A673 (cell line): ENCODE measurements around the gene KCNIP4. TPM values are rescaled to one million over a fixed set of nuclear protein-coding genes. Genes with fewer than 3 reads are reported as not detected.

ENCODE experiments used
- BruUV-seq: library from RNA; stranded (reverse); fragments of 400-500 nt; replicated peaks from 2 replicates; lab custom pipeline; 2021; lab: Mats Ljungman, UMichigan
- CTCF ChIA-PET: fragments of 300-600 bp; sonication (Branson Sonifier 250); formaldehyde crosslinking; loops from one replicate; lab custom pipeline; 2022; ENCODE audit warnings: antibody characterized with exemption; lab: Charles Lee
- POLR2A ChIA-PET: fragments of 300-600 bp; sonication (Branson Sonifier 250); formaldehyde crosslinking; loops from one replicate; lab custom pipeline; 2022; ENCODE audit warnings: antibody characterized with exemption; ENCODE audit not compliant: low non-redundant PET; lab: Charles Lee
- DNase-seq: peaks from one replicate; pipeline ENCODE4 v3.0.0-alpha.2; 2015; ENCODE audit warnings: low spot score
- H3K27ac ChIP-seq: fragments of 200-600 bp; sonication (generic); 2 replicates; pipeline ENCODE4 v1.5.1; 2016; ENCODE audit warnings: mixed run types, low read depth, mild to moderate bottlenecking, mixed read lengths, antibody characterized with exemption, low read length; ENCODE audit not compliant: poor library complexity, severe bottlenecking
- H3K27me3 ChIP-seq: fragments of 200-600 bp; sonication (generic); replicated peaks from 2 replicates; pipeline ENCODE4 v1.6.1; 2017; ENCODE audit warnings: mixed run types, low read depth, mild to moderate bottlenecking, mixed read lengths, antibody characterized with exemption, low read length; ENCODE audit not compliant: insufficient read depth, poor library complexity
- H3K36me3 ChIP-seq: fragments of 200-600 bp; sonication (generic); 2 replicates; pipeline ENCODE4 v1.6.1; 2016; ENCODE audit warnings: mixed run types, mild to moderate bottlenecking, mixed read lengths, antibody characterized with exemption, low read length; ENCODE audit not compliant: insufficient read depth, poor library complexity, severe bottlenecking
- H3K4me1 ChIP-seq: fragments of 200-600 bp; sonication (generic); 2 replicates; pipeline ENCODE4 v1.6.1; 2017; ENCODE audit warnings: mixed run types, mild to moderate bottlenecking, mixed read lengths, antibody characterized with exemption, low read length; ENCODE audit not compliant: insufficient read depth, poor library complexity, severe bottlenecking
- H3K4me3 ChIP-seq: fragments of 200-600 bp; sonication (generic); 2 replicates; pipeline ENCODE4 v1.5.1; 2016; ENCODE audit warnings: low read depth, mixed run types, mild to moderate bottlenecking, mixed read lengths, low read length; ENCODE audit not compliant: poor library complexity, severe bottlenecking
- H3K9me3 ChIP-seq: fragments of 200-600 bp; sonication (generic); 2 replicates; pipeline ENCODE4 v1.6.1; 2016; ENCODE audit warnings: mixed run types, low read depth, mild to moderate bottlenecking, mixed read lengths, antibody characterized with exemption, low read length; ENCODE audit not compliant: poor library complexity, severe bottlenecking
- EZH2 ChIP-seq: fragments of 200-600 bp; sonication (generic); IDR thresholded peaks from 2 replicates; pipeline ENCODE4 v1.6.1; 2017; ENCODE audit warnings: borderline replicate concordance, low read depth, mild to moderate bottlenecking, mixed read lengths, antibody characterized with exemption, low read length; ENCODE audit not compliant: poor library complexity, severe bottlenecking
- intact Hi-C: fragments of 100-400 bp; cut with micrococcal nuclease; formaldehyde crosslinking; loops from one replicate; pipeline ENCODE4 v1.10.0; 2022; ENCODE audit not compliant: unreplicated experiment
- total RNA-seq: library from RNA; stranded (reverse); gene quantifications from 2 replicates; pipeline ENCODE4 v1.2.3, GENCODE V29; 2021
- TF ChIP-seq, protein P1 (sequence below): fragments of 300-800, 200-600 bp; sonication (generic); conservative IDR thresholded peaks from 2 replicates; pipeline ENCODE4 v1.5.1; 2017; ENCODE audit warnings: low read depth, mild to moderate bottlenecking, antibody characterized with exemption, low read length, moderate library complexity, mixed read lengths

The KCNIP4 gene
- total RNA-seq, 1 experiment from 2014 or later = not detected

DNA sequence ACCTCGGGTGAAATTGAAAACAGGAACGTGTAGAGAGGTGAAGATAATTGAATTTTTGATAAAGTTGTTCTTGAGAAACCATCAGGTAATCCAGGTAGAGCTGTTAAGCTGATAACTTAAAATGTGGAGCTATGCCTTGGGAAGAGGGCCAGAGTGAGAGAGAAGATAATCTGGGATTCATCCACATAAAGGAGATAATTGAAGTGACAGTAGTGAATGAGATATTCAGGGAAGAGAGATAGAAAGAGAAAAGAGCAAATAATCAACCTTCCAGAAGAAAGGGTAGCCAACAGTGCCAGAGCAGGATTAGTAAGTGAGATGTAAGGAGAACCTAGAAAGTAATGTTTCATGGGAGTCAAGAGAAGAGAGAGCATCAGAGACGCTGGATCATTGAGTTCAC is 950.7 kb downstream of the KCNIP4 start:
- no peaks in the 10 kb centered on the region for H3K9me3 ChIP-seq
- no peaks in the 10 kb centered on the region for H3K36me3 ChIP-seq
- DNase-seq = no peak
- POLR2A ChIA-PET = no interaction called here
- no peaks in the 10 kb centered on the region for H3K27me3 ChIP-seq
- intact Hi-C loops = no loop called here
- H3K4me1 ChIP-seq = no peaks in the 10 kb centered on the region
- CTCF ChIA-PET = no interaction called here
- no peak overlapping the region for H3K4me3 ChIP-seq
- BruUV-seq = no TSS peak
- TF ChIP-seq EZH2 = no peak
- TF ChIP-seq, protein P1, sequence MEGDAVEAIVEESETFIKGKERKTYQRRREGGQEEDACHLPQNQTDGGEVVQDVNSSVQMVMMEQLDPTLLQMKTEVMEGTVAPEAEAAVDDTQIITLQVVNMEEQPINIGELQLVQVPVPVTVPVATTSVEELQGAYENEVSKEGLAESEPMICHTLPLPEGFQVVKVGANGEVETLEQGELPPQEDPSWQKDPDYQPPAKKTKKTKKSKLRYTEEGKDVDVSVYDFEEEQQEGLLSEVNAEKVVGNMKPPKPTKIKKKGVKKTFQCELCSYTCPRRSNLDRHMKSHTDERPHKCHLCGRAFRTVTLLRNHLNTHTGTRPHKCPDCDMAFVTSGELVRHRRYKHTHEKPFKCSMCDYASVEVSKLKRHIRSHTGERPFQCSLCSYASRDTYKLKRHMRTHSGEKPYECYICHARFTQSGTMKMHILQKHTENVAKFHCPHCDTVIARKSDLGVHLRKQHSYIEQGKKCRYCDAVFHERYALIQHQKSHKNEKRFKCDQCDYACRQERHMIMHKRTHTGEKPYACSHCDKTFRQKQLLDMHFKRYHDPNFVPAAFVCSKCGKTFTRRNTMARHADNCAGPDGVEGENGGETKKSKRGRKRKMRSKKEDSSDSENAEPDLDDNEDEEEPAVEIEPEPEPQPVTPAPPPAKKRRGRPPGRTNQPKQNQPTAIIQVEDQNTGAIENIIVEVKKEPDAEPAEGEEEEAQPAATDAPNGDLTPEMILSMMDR = no peak
- no peak overlapping the region for H3K27ac ChIP-seq

DNA sequence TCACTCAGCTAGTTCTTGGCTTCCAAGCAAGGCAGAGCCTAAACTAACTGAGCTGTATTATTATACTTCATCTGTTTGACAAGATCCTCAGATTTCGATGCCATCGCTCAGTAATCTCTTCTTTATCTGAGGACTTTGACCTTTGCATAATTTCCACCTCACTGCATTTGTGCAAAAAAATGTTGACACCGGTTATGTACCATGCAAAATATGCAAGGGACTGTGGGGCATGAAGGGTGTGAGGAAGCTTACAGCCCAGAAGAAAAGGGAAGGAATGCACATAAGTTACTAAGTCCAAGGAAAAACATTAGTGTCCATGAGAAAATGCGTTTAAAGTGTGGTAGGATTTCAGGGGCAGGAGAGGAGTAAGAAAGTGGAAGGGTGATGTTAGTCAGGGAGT is 953.0 kb downstream of the KCNIP4 start:
- H3K36me3 ChIP-seq = no peaks in the 10 kb centered on the region
- TF ChIP-seq EZH2 = no peak
- TF ChIP-seq, protein P1 = no peak
- no peak for DNase-seq
- no peak overlapping the region for H3K27ac ChIP-seq
- ChIA-PET POLR2A (no interaction called here), CTCF (no interaction called here)
- no peaks in the 10 kb centered on the region for H3K27me3 ChIP-seq
- intact Hi-C loops = no loop called here
- BruUV-seq = no TSS peak
- H3K4me1 ChIP-seq = no peaks in the 10 kb centered on the region
- no peaks in the 10 kb centered on the region for H3K9me3 ChIP-seq
- H3K4me3 ChIP-seq = no peak overlapping the region

DNA sequence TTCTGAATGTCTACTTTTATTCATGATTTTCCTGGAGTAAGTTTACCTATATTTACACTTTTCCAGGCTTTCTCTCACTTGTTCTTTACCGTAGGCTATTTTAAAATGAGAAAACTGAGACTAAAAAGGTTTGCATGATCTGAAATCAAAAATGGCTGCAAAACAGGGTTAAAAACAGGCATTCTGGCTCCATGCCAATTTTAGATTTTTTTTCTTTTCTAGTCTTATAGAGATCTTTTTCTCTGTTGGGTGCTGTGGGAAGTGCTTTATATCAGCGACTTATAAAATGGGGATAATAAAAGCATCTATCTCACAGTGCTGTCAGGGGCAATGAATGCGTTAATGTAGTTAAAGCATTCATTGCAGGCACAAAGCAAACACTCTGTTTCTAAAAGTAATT is 953.6 kb downstream of the KCNIP4 start:
- no peaks in the 10 kb centered on the region for H3K4me1 ChIP-seq
- TF ChIP-seq, protein P1 = no peak
- TF ChIP-seq EZH2 = no peak
- H3K27me3 ChIP-seq = no peaks in the 10 kb centered on the region
- H3K4me3 ChIP-seq = no peak overlapping the region
- CTCF ChIA-PET = no interaction called here
- no peak for DNase-seq
- H3K9me3 ChIP-seq = no peaks in the 10 kb centered on the region
- H3K27ac ChIP-seq = no peak overlapping the region
- no TSS peak for BruUV-seq
- H3K36me3 ChIP-seq = no peaks in the 10 kb centered on the region
- POLR2A ChIA-PET = no interaction called here
- intact Hi-C loops = no loop called here
